ENCODE measurements around the gene BEND7. TPM values are rescaled to one million over a fixed set of nuclear protein-coding genes. Genes with fewer than 3 reads are reported as not detected.

BEND7 gene
- total and polyA plus RNA-seq, 2 of the 8 experiments (the other 6 are each of a cell fraction or from before 2014, with no cell fraction given), result 1.9 to 8.2 TPM

DNA sequence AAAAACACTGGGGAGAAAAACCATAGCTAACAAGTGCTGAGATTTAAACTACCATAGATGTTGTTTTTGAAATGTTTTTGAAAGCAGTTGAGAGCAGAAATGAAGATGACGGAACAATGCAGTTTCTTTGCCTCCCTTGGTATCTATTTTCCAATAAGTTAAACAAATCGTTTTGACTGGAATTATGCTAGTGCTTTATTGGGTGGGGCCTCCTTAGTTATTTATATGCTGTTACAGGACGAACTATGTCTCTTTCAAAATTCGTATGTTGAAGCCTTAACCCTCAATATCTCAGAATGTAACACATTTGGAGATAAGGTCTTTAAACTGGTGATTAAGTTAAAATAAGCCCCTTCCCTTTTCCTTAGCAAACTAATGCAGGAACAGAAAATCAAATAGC, 135.2 kb downstream of the BEND7 start:
- Histone ChIP-seq H3K4me1 (replicated peaks in 1 of 4; ENCODE audit: control insufficient read depth in 3 of 4, insufficient read depth in 4 of 4, low read length in 3 of 4) (peaks cover 1 to 15% (median 11%) of the 10 kb centered on the region in 4 experiments; a peak in 5 of 7 replicates), H3K27me3 (replicated peaks in 1 of 4; ENCODE audit: control insufficient read depth in 3 of 4, extremely low read depth in 1 of 4, insufficient read depth in 3 of 4, low read length in 3 of 4) (no peaks in the 10 kb centered on the region), H2AFZ (ENCODE audit: low read length) (no peak overlapping the region), H3K4me2 (ENCODE audit: insufficient read depth in 1 of 2, low read depth in 2 of 2, low read length in 2 of 2) (no peak overlapping the region), H3K4ac (replicated peaks; ENCODE audit: insufficient read length, low read depth, low read length) (no peak overlapping the region), H2BK20ac (ENCODE audit: low read length) (no peak overlapping the region), H3K23ac (ENCODE audit: insufficient read length) (no peak overlapping the region), H2BK15ac (ENCODE audit: low read length) (no peak overlapping the region), H3K14ac (ENCODE audit: insufficient read length) (no peak overlapping the region), H3K27ac (ENCODE audit: low read depth, low read length) (no peak overlapping the region), H3K23me2 (ENCODE audit: low read depth, low read length) (no peaks in the 10 kb centered on the region), H2BK120ac (replicated peaks; ENCODE audit: low read depth, low read length) (no peak overlapping the region), H3K9ac (replicated peaks in 1 of 4; ENCODE audit: extremely low read depth in 1 of 4, low read depth in 3 of 4, low read length in 3 of 4) (no peak overlapping the region), H3K79me2 (ENCODE audit: control insufficient read depth in 1 of 2, insufficient read depth in 2 of 2, low read length in 2 of 2) (no peaks in the 10 kb centered on the region), H4K5ac (ENCODE audit: insufficient read length, low read depth, low read length) (no peak overlapping the region), H3K18ac (ENCODE audit: extremely low read depth, low read length) (no peak overlapping the region), H4K91ac (replicated peaks; ENCODE audit: insufficient read length, low read length) (no peak overlapping the region), H3K36me3 (ENCODE audit: control insufficient read depth in 2 of 4, insufficient read depth in 4 of 4, low read length in 3 of 4) (no peaks in the 10 kb centered on the region), H3K4me3 (ENCODE audit: extremely low read depth in 1 of 4, insufficient read depth in 2 of 4, low read depth in 3 of 4, low read length in 4 of 4) (no peak overlapping the region), H4K8ac (ENCODE audit: extremely low read depth, insufficient read depth, low read length) (no peak overlapping the region), H3K9me3 (ENCODE audit: insufficient read depth in 2 of 2, low read depth in 1 of 2, low read length in 1 of 2) (no peaks in the 10 kb centered on the region), H2AK5ac (ENCODE audit: low read depth, low read length) (no peak overlapping the region), H2BK12ac (ENCODE audit: low read depth, low read length) (no peak overlapping the region), H4K20me1 (replicated peaks in 1 of 2; ENCODE audit: control insufficient read depth in 1 of 2, insufficient read depth in 2 of 2, low read length in 2 of 2) (no peaks in the 10 kb centered on the region), H3K79me1 (ENCODE audit: low read depth, low read length) (no peaks in the 10 kb centered on the region), H3K56ac (replicated peaks; ENCODE audit: insufficient read length, low read depth, low read length) (no peak overlapping the region), H2BK5ac (ENCODE audit: low read depth, low read length) (no peak overlapping the region)
- ChIA-PET POLR2A (ENCODE audit: partially characterized antibody) (interaction anchor here (1.6 kb wide), 1 partner anchor 42 kb away, joined by 4 read pairs; no protein-coding TSS in a partner anchor), CTCF (ENCODE audit: partially characterized antibody) (interaction anchor here (1.0 to 4.0 kb wide), 5 partner anchors 8 to 21 kb away, joined by 3 to 15 read pairs (median 3); no protein-coding TSS in a partner anchor)
- 88% methylated on average over 4 of the region's 4 CpGs; no CpG with 5 or more reads in 1 of the 2 experiments for WGBS, 2 experiments (ENCODE audit: extremely low coverage in 1 of 2, insufficient coverage in 1 of 2, insufficient read length in 1 of 2, insufficient replicate concordance in 2 of 2, low coverage in 1 of 2, low lambda C conversion rate in 2 of 2, missing lambda C conversion rate in 1 of 2)
- DNase-seq (ENCODE audit: low read depth in 1 of 2, low spot score in 2 of 2) (no peak), FAIRE-seq (no peak)
- no peak for TF ChIP-seq TAF1 (IDR thresholded peaks at IDR 0.05; ENCODE audit: low read depth, low read length)
- TF ChIP-seq RBBP5 (IDR thresholded peaks at IDR 0.05; ENCODE audit: borderline replicate concordance, low read depth, low read length), result no peak
- no peak for TF ChIP-seq JUN (IDR thresholded peaks at IDR 0.05; ENCODE audit: low read depth, low read length)
- TF ChIP-seq POLR2AphosphoS5 (IDR thresholded peaks at IDR 0.05; ENCODE audit: low read depth, low read length), result no peak
- no peak for TF ChIP-seq CHD1 (IDR thresholded peaks at IDR 0.05; ENCODE audit: low read depth, low read length)
- TF ChIP-seq BRCA1 (IDR thresholded peaks at IDR 0.05; ENCODE audit: low read depth, low read length), result no peak
- no peak for TF ChIP-seq TAF7 (optimal IDR thresholded peaks at IDR 0.05; ENCODE audit: borderline replicate concordance, low read depth, low read length)
- TF ChIP-seq SIN3A (conservative IDR thresholded peaks at IDR 0.05 in 1 of 2, IDR thresholded peaks at IDR 0.05 in 1 of 2; ENCODE audit: low read depth in 1 of 2, low read length in 2 of 2), result no peak
- no peak for TF ChIP-seq GTF2F1 (IDR thresholded peaks at IDR 0.05; ENCODE audit: borderline replicate concordance, low read depth, low read length)
- TF ChIP-seq HDAC6 (IDR thresholded peaks at IDR 0.05; ENCODE audit: low read depth, low read length), result no peak
- no peak for TF ChIP-seq SIRT6 (IDR thresholded peaks at IDR 0.05; ENCODE audit: low read length)
- TF ChIP-seq SP4 (IDR thresholded peaks at IDR 0.05; ENCODE audit: low read length), result no peak
- TF ChIP-seq HDAC2 (IDR thresholded peaks at IDR 0.05; ENCODE audit: borderline replicate concordance in 1 of 2, low read depth in 2 of 2, low read length in 2 of 2), result no peak
- no peak for TF ChIP-seq RFX5 (IDR thresholded peaks at IDR 0.05; ENCODE audit: borderline replicate concordance, low read depth, low read length)
- TF ChIP-seq POLR2A (IDR thresholded peaks at IDR 0.05; ENCODE audit: control extremely low read depth in 1 of 2, low read depth in 2 of 2, low read length in 2 of 2), result no peak
